Tibial artery (tissue), 4 donors: Measurements from ENCODE around the gene TMEM92.
"Not testable (repeated sequence)": the region's sequence is repeated elsewhere in the genome, so short reads cannot be mapped to it uniquely, and the experiment has no call there.

Experiments
- DNase-seq, 2 donors: peaks; one replicate each; pipeline ENCODE4 v3.0.0-alpha.2; 2019
- H3K27ac ChIP-seq, 2 donors: fragments of 200-600 bp; sonication (generic) in 1 of 2; 1 replicate in 1 of 2; 2 replicates in 1 of 2; pipeline ENCODE4 v1.5.1; 2018 to 2019; ENCODE audit warnings: mild to moderate bottlenecking in 1 of 2
- H3K27me3 ChIP-seq, 2 donors: fragments of 200-600 bp; sonication (generic) in 1 of 2; one replicate each; pipeline versions ENCODE4 v1.5.1 to v1.6.0; 2016 to 2019
- H3K36me3 ChIP-seq, 3 donors: fragments of 200-600 bp; sonication (generic) in 2 of 3; one replicate each; pipeline ENCODE4 v1.5.1; 2016 to 2019; ENCODE audit warnings: mild to moderate bottlenecking in 2 of 3
- H3K4me1 ChIP-seq, 4 donors: fragments of 200-600 bp; sonication (generic) in 2 of 4; 1 replicate in 3 of 4; 2 replicates in 1 of 4; pipeline ENCODE4 v1.5.1; 2016 to 2019
- H3K4me3 ChIP-seq, 2 donors: fragments of 200-600 bp; sonication (generic) in 1 of 2; 1 replicate in 1 of 2; 2 replicates in 1 of 2; pipeline ENCODE4 v1.5.1; 2018 to 2019; ENCODE audit warnings: mild to moderate bottlenecking in 2 of 2
- H3K9me3 ChIP-seq, 3 donors: fragments of 200-600 bp; sonication (generic) in 1 of 3; one replicate each; pipeline ENCODE4 v1.5.1; 2016 to 2019
- CTCF ChIP-seq, 2 experiments: fragments of 200-600 bp in 1 of 2; fragments of 450-650 bp in 1 of 2; IDR thresholded peaks; one replicate each; pipeline ENCODE4 v1.5.1; 2017 to 2019; ENCODE audit warnings: antibody characterized with exemption in 2 of 2, mild to moderate bottlenecking in 1 of 2, moderate library complexity in 1 of 2
- intact Hi-C: fragments of 100-400 bp; cut with DNase I; formaldehyde crosslinking; loops from one replicate; pipeline ENCODE4 v1.15.0; 2023; ENCODE audit warnings: low total_unique reads

Gene TMEM92

DNA sequence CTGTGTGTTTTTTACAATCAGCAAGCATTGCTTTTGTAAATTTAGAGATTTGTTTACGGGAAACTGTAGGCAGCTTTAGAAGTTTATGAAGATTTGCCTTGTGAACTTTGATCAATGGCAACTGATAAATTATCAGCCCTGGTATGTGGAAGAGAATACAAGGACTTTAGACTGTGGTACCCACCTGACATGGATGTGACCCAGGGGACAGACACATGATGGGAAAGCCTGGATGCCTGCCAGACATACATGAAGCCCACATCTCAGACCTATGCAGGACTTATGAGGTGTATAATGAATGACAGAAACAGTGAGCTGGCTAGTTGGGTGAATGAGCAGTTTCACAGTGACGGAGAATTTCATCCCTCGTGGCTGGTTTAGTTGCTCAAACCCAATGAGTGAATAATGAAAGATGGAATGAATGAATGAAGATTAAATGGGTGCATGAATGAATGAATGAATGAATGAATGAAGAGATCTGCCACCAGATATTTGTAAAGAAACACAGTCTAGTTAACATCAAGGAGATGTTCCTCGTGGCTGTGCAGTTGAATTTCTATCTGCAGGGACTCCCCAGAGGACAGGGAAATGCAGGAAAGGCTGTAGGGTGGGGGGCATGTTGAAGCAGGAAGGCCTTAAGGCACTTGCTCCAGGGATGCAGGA lies 7.6 kb downstream of the TMEM92 start:
- Histone ChIP-seq H3K27me3 (peaks cover 0 to 16% of the 10 kb centered on the region in 2 donors), H3K9me3 (no peaks in the 10 kb centered on the region), H3K36me3 (peaks cover 14 to 24% (median 20%) of the 10 kb centered on the region in 3 donors), H3K4me1 (peaks cover 0 to under 1% (median 0%) of the 10 kb centered on the region in 4 donors), H3K27ac (no peak overlapping the region), H3K4me3 (no peak overlapping the region)
- no peak for TF ChIP-seq CTCF (IDR thresholded peaks at IDR 0.05)
- intact Hi-C loops = no loop called here
- no peak for DNase-seq

- Histone ChIP-seq H3K36me3 (peaks cover 14 to 24% (median 20%) of the 10 kb centered on the region in 3 donors), H3K27me3 (peaks cover 0 to 6% of the 10 kb centered on the region in 2 donors), H3K4me3 (no peak overlapping the region), H3K4me1 (peaks cover 0 to 14% (median 6%) of the 10 kb centered on the region in 4 donors), H3K27ac (no peak overlapping the region), H3K9me3 (no peaks in the 10 kb centered on the region)
- intact Hi-C loops = no loop called here
- TF ChIP-seq CTCF (IDR thresholded peaks at IDR 0.05) = no peak
- DNase-seq = no peak
Observed at GRCh38 chr17:50283246-50283645, 9.0 kb downstream of the TMEM92 start.

- no peak overlapping the region for H3K27ac ChIP-seq
- intact Hi-C loops = no loop called here
Observed at GRCh38 chr17:50283714-50284113, 9.4 kb downstream of the TMEM92 start.

GRCh38 chr17:50285941-50286340 lies 11.7 kb downstream of the TMEM92 start:
- Histone ChIP-seq H3K4me1 (peaks cover 0 to 39% (median 30%) of the 10 kb centered on the region in 4 donors), H3K9me3 (no peaks in the 10 kb centered on the region), H3K27ac (no peak overlapping the region), H3K4me3 (no peak overlapping the region), H3K36me3 (peaks cover 11 to 16% (median 14%) of the 10 kb centered on the region in 3 donors), H3K27me3 (no peaks in the 10 kb centered on the region)
- DNase-seq = no peak
- TF ChIP-seq CTCF (IDR thresholded peaks at IDR 0.05) = no peak
- intact Hi-C loops = no loop called here

More at GRCh38 chr17:50283714-50284113, 9.4 kb downstream of the TMEM92 start:
- H3K9me3 ChIP-seq = no peaks in the 10 kb centered on the region
- H3K4me1 ChIP-seq = peaks cover 0 to 19% (median 10%) of the 10 kb centered on the region in 4 donors
- H3K27me3 ChIP-seq = peaks cover 0 to under 1% of the 10 kb centered on the region in 2 donors
- no peak overlapping the region for H3K4me3 ChIP-seq
- no peak for TF ChIP-seq CTCF (IDR thresholded peaks at IDR 0.05)
- peaks cover 14 to 24% (median 20%) of the 10 kb centered on the region in 3 donors for H3K36me3 ChIP-seq
- DNase-seq = no peak

- H3K27me3 ChIP-seq, intact Hi-C loops: not testable (repeated sequence)
Observed at GRCh38 chr17:50287302-50287701, 13.0 kb downstream of the TMEM92 start.

DNA sequence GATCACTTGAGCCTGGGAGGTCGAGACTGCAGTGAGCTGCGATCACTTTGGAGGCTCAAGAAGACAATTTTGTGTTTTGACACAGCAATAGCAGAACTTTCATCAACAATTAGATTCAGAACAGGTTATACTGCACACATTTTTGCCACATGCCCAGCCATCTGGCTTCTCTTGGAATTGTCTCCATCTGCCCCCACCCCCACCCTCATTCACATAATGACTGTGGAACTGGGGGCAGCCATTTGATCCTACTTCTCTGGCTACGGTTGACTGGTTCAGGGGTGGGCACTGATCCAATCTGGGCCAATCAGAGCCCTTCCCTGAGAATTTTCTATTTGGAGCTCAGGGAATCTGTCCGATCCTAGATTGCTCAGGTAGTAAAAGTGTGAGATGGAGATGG lies 14.0 kb downstream of the TMEM92 start:
- Histone ChIP-seq H3K4me3 (peak overlapping the region; percentile 37 to 43), H3K9me3 (no peaks in the 10 kb centered on the region), H3K27ac (peak overlapping the region; percentile 87 to 91), H3K36me3 (no peaks in the 10 kb centered on the region), H3K4me1 (peaks cover 0 to 46% (median 33%) of the 10 kb centered on the region in 4 donors), H3K27me3 (no peaks in the 10 kb centered on the region)
- intact Hi-C loops = no loop called here
- no peak for TF ChIP-seq CTCF (IDR thresholded peaks at IDR 0.05)
- DNase-seq = no peak

More at GRCh38 chr17:50287302-50287701, 13.0 kb downstream of the TMEM92 start:
- not testable (repeated sequence) for H3K9me3 ChIP-seq, DNase-seq, H3K4me3 ChIP-seq, H3K36me3 ChIP-seq, H3K27ac ChIP-seq
- H3K4me1 ChIP-seq = peaks cover 0 to 46% (median 33%) of the 10 kb centered on the region in 4 donors
